Fibroblast of villous mesenchyme (primary cell): ENCODE data around the gene CXXC5. TPM values are rescaled to one million over a fixed set of nuclear protein-coding genes. Genes with fewer than 3 reads are reported as not detected.

Source experiments
- DNase-seq: peaks from one replicate; pipeline ENCODE4 v3.0.0-alpha.2; 2010; ENCODE audit warnings: low read depth
- H3K4me3 ChIP-seq: 2 replicates; pipeline ENCODE4 v1.5.1; 2011; ENCODE audit warnings: low read depth, mild to moderate bottlenecking, low read length
- total RNA-seq: library from RNA; depleted of rRNA; stranded (reverse); fragments of >200 nt; gene quantifications from 2 replicates; pipeline ENCODE4 v1.2.3, GENCODE V29; 2012
- TF ChIP-seq, protein P1 (sequence below): IDR thresholded peaks from 2 replicates; pipeline ENCODE4 v1.5.1; 2012; ENCODE audit warnings: low read depth, mild to moderate bottlenecking, low read length; ENCODE audit not compliant: insufficient read depth

CXXC5 gene
- total RNA-seq, 1 donor = 79.5 TPM

DNA sequence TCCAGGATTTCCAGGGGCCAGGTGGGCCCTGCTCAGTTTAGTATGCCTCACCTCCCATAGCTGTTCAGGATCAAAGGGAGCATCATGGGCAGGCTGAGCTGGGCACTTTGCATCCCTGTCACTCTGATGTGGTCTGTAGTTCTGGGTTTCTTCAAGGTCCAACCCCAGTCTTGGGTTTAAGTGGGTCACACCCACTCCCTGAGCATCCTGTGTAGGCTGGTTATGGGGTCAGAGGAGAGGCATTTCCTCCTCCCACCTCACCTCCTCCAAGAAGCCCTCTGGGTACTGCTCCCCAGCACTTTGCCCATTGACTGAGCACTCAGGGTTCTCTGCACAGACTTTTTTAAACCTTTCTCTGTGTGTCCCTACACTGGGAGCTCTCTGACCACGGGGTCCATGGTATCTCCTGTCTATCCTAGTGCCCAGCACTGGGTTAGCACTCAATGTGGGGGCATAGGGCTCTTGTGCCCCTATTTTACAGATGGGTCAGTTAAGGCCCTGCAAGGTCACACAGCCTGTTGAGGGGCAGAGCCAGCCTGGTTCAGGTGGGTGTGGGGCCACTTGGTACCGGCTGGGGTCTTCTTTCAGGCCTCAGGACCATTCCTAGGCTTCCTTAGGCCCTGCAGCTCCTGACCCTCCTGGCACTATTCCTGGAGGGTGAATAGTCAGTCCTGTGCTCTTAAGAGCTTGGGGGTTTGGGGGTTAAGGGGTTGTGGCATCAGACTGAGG is 19.0 kb downstream of the CXXC5 start:
- no peak overlapping the region for H3K4me3 ChIP-seq
- TF ChIP-seq, protein P1, sequence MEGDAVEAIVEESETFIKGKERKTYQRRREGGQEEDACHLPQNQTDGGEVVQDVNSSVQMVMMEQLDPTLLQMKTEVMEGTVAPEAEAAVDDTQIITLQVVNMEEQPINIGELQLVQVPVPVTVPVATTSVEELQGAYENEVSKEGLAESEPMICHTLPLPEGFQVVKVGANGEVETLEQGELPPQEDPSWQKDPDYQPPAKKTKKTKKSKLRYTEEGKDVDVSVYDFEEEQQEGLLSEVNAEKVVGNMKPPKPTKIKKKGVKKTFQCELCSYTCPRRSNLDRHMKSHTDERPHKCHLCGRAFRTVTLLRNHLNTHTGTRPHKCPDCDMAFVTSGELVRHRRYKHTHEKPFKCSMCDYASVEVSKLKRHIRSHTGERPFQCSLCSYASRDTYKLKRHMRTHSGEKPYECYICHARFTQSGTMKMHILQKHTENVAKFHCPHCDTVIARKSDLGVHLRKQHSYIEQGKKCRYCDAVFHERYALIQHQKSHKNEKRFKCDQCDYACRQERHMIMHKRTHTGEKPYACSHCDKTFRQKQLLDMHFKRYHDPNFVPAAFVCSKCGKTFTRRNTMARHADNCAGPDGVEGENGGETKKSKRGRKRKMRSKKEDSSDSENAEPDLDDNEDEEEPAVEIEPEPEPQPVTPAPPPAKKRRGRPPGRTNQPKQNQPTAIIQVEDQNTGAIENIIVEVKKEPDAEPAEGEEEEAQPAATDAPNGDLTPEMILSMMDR = no peak
- no peak for DNase-seq

DNA sequence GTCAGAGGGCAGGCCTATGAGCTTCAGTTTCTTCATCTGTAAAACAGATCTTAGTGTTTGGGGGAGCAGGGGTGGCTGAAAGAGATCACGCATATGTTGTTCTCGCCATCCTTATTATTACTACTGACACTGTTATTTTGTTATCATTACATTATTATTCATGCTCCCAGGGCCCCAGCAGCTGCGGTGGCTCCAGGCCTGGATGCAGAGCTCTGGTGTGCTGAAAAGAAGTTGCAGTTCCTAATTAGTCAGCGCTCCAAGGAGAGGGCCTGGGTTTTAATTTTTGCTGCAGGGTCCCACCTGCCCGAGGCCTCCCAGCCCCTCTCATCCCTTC is 19.5 kb downstream of the CXXC5 start:
- H3K4me3 ChIP-seq = peak overlapping the region; percentile 38
- TF ChIP-seq, protein P1 = no peak
- no peak for DNase-seq

DNA sequence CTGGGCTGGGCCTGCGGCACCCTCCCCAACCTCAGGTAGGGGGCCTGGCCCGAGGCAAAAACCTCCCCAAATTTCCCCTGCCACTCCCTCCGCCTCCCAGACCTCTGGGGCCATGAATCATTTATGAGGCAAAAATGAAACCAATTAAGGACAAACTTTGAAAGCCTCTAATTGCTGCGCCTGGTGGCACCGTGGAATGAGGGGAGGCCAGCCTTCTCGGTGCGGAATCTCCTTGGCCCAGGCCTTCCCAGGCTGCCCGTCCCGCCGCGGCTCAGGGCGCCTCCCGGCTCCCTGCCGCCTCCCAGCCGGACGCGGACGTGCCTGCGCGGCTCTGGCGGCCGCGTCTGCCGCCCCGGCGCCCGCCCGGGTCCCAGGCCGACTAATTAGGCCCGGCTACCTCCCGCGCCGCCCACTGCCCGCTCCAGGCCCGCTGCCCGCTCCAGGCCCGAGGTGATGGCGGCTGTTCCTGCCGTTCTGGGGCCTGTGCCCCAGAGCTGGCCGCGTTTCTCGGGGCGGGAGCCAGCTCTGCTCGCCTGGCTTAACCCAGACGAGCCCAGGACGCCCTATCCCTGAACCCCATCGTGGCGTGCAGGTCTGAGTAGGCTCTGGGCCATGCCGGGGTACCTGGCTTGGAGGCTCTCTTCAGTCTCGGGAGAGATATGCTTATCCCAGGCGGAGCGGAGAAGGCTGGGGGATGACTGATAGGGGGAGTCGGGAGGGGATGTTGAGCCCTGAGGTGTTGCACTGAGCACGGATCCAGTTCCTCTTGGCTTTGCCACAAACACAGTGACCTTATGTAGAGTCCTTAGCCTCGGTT is 20.1 kb downstream of the CXXC5 start:
- H3K4me3 ChIP-seq = peak overlapping the region; percentile 38
- TF ChIP-seq, protein P1 = no peak
- DNase-seq = peak; percentile 56

DNA sequence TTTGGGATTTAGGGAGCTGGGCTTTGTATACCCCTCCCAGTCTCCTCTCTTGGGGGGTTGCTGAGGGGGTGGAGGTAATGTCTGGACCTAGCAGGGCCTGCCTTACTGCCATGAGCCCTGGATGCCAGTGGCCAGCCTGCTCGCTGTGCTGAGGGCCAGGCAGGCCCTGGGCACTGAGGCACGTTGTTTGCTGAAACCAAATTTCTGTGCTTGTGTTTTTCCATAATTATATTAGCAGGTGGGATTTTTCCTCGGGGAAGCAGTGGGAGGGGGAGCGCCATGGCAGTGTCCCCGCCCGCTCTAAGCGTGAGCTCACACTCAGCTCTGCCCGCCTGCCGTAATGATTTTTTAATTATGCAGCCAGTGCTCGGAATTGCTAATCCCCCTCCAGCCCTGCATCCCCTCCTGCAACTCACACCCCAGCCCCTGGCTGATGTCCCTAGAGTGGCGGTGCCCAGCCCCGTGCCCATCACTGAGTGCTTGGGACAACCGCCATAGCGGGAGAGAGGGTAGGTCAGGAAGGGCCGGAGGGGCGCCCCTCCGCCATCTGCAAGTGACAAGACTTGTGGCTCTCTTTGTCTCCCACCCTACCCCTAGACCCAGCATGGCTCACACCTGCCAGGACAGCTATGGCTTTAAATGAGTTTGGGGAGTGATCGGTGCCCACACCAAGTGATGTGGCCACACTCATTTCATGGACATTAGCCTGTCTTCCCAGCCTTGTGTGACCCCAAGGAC is 20.9 kb downstream of the CXXC5 start:
- H3K4me3 ChIP-seq = no peak overlapping the region
- DNase-seq = no peak
- TF ChIP-seq, protein P1 = no peak

DNA sequence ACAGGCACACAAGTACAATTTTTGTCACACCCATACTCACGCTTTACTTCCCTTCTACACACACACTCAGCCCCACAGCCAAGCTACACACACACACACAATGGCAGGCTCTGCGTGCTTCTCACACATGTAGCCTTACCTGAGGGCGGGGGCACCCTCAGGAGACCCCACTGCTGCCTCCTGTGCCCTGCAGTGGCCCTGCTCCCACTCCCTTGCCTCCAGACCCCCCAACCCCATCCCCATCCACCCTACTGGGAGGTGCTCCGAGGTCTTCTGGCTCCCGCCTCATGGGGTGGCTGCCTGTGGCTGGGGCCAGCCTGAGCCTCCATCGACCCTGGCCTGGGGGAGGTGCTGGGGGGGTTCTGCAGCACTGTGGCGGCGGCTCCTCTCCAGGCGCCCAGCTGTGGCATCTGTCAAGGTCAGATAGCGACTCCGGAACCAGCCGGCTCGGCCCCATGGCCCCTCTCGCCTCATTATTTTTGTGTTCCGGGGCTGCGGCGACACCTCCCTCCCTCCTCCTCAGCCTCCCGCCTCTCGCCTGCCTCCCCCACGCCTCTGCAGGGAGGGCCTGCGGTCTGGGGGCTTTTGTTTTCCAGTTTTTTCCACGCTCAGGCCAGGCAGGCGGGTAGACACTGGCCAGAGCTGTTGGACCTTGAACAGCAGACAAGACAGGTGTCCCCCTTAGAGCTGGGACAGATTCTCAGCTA is 21.7 kb downstream of the CXXC5 start:
- DNase-seq = no peak
- TF ChIP-seq, protein P1 = no peak
- H3K4me3 ChIP-seq = no peak overlapping the region

DNA sequence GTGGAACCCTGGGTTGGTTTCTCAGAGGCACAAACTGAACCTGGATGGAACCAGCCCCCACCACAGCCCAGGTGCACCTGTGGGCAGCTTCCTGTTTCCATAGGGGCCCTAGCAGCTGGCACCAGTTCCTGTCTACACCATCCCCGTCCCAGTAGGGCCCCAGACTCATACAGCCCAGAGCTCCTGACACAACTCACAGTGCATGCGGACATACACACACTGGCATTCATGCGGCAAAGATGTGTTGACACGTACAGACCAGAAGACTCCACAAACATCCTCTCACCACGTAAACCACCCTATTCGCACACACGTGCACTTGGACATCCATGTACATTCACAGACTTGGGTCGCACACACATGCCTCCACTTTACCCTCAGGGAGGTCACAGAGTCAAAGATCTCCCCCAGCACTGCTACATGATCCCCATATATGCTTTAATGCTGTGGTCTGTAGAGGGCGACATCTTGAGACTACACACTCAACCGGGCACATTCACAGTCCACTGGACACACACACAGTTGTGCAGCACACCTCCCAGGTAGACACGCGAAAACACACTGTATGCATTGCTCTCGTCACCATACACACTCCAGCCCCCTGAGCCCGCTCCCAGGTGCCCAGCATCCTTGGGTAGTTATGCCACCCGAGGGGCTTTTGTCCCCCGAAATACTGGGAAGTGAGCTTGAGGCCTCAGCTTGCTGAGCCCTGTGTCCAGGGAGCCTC is 22.4 kb downstream of the CXXC5 start:
- TF ChIP-seq, protein P1 = peak; percentile 37
- DNase-seq = no peak
- no peak overlapping the region for H3K4me3 ChIP-seq
